AG10803 (cell line): ENCODE measurements around the gene ZEB1.

Experiments used
- DNase-seq: peaks from one replicate; pipeline ENCODE4 v3.0.0; 2010; ENCODE audit warnings: low read depth
- H3K4me3 ChIP-seq: 2 replicates; pipeline ENCODE4 v1.5.1; 2011; ENCODE audit warnings: mild to moderate bottlenecking, low read length, control low read depth
- CTCF ChIP-seq: conservative IDR thresholded peaks from 2 replicates; pipeline ENCODE4 v1.5.1; 2011; ENCODE audit warnings: mild to moderate bottlenecking, low read length, control low read depth, inconsistent platforms

The ZEB1 gene

DNA sequence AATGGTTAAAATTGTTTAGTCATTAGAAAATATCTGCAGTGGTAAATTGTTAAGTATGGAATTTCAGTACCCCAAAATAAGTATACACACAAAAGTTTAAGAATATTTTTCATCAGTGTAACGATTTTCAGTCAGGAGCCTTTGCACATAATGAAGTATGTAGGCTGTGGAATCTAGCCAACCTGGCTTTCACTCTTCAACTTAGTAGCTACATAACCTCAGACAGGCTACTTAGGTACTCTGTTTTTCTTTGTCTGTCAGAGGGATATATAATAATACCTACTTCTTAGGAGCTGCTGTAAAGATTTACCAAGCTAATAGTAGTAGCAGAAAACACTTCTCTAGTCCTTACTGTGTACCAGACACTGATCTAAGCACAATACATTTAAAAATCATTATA lies 137.5 kb downstream of the ZEB1 start:
- H3K4me3 ChIP-seq, result no peak overlapping the region
- no peak for TF ChIP-seq CTCF
- peak; percentile 9 for DNase-seq

DNA sequence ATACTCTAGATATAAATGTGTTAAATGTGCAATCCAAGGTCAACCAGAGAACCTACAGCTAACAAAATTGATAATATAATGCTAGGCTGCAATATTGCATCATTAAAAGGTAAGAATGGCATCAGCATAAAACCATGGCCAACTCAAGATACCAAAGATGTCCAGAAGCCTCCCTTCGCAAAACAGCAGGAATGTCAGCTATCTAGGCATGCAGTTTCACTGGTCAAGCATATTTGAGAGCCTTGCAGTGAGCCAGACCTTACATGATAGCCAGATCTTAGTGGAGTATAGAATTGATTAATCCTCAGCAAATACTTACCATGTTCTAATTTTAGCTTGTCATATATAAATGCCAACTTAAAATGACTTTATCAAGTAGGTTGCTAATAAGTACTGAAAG lies 138.8 kb downstream of the ZEB1 start:
- peak; percentile 50 for DNase-seq
- TF ChIP-seq CTCF, result no peak

GRCh38 chr10:31458974-31459373 lies 140.0 kb downstream of the ZEB1 start:
- no peak for TF ChIP-seq CTCF

More for the DNA sequence above, 138.8 kb downstream of the ZEB1 start:
- H3K4me3 ChIP-seq, result no peak overlapping the region

DNA sequence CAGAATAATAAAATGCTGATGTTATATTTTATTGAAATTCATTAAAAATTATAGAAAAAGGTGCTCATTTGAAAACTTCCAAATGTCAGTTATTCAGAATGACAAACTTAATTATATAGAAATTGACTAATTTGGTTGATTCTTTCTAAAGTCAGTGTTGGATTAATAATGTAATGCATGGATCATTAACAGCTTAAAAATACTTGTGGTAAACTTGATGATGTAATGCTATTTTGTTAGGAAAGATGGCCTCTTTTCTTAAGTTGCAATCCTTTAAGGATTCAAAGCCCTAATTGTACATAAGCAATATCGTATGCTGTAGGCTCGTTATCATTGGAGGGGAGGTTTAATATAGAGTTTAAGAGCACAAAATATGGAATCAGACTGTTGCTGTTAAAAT lies 141.2 kb downstream of the ZEB1 start:
- no peak overlapping the region for H3K4me3 ChIP-seq
- no peak for TF ChIP-seq CTCF
- DNase-seq, result no peak

More at GRCh38 chr10:31458974-31459373, 140.0 kb downstream of the ZEB1 start:
- DNase-seq, result peak; percentile 8
- H3K4me3 ChIP-seq, result no peak overlapping the region

DNA sequence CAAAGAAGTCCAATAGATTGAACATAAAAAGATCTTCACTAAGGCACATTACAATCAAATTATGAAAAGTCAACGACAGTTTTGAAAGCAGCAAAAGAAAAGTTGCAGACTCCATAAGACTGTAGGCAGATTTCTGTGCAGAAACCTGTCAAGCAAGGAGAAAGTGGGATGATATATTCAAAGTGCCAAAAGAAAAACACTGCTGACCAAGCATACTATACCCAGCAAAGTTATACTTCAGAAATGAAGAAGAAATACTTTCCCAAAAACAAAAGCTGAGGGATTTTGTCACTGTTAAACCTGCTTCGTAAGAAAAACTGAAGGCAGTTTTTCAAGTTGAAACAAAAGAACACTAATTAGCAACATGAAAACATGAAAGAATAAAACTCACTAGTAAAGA lies 145.5 kb downstream of the ZEB1 start:
- DNase-seq, result no peak
- TF ChIP-seq CTCF, result no peak
- no peak overlapping the region for H3K4me3 ChIP-seq

- no peak for DNase-seq
- no peak overlapping the region for H3K4me3 ChIP-seq
- TF ChIP-seq CTCF, result no peak
These were observed 147.3 kb downstream of the ZEB1 start for GRCh38 chr10:31466313-31466712.

GRCh38 chr10:31467791-31468535 lies 148.9 kb downstream of the ZEB1 start:
- H3K4me3 ChIP-seq, result no peak overlapping the region
- peak; percentile 27 for TF ChIP-seq CTCF
- no peak for DNase-seq
